Subcutaneous abdominal adipose tissue (tissue), 5 donors: ENCODE measurements around the gene NDUFB7.
A peak's percentile ranks its signal among the peaks of the same experiment; 100 is the strongest.
"Not testable (repeated sequence)": the region's sequence is repeated elsewhere in the genome, so short reads cannot be mapped to it uniquely, and the experiment has no call there.

Source experiments
- H3K27ac ChIP-seq: one replicate; pipeline ENCODE4 v1.7.0; 2013; ENCODE audit warnings: low read depth, mild to moderate bottlenecking, inconsistent platforms, low read length, moderate library complexity
- H3K27me3 ChIP-seq, 5 donors: one replicate each; pipeline ENCODE4 v1.7.0; 2013; ENCODE audit warnings: low read length in 5 of 5, inconsistent platforms in 1 of 5; ENCODE audit not compliant: control insufficient read depth in 5 of 5, insufficient read depth in 4 of 5
- H3K36me3 ChIP-seq, 5 donors: one replicate each; pipeline ENCODE4 v1.7.0; 2013; ENCODE audit warnings: low read length in 5 of 5; ENCODE audit not compliant: control insufficient read depth in 5 of 5, insufficient read depth in 5 of 5
- H3K4me1 ChIP-seq, 5 donors: one replicate each; pipeline ENCODE4 v1.7.0; 2013; ENCODE audit warnings: low read length in 5 of 5, mild to moderate bottlenecking in 3 of 5, moderate library complexity in 1 of 5; ENCODE audit not compliant: control insufficient read depth in 5 of 5, insufficient read depth in 5 of 5
- H3K4me3 ChIP-seq, 5 donors: one replicate each; pipeline ENCODE4 v1.7.0; 2013; ENCODE audit warnings: low read length in 5 of 5, low read depth in 1 of 5
- H3K9ac ChIP-seq, 5 donors: one replicate each; pipeline ENCODE4 v1.7.0; 2013; ENCODE audit warnings: low read length in 5 of 5, mild to moderate bottlenecking in 4 of 5, moderate library complexity in 3 of 5
- H3K9me3 ChIP-seq, 5 donors: one replicate each; pipeline ENCODE4 v1.7.0; 2013; ENCODE audit warnings: low read length in 5 of 5; ENCODE audit not compliant: control insufficient read depth in 5 of 5
- donor health status: healthy.
- donor health status: healthy.
- donor health status: healthy.
- donor health status: healthy.
- donor health status: healthy.

Gene NDUFB7

GRCh38 chr19:14571695-14572490 lies at the start of gene NDUFB7:
NDUFB7 (minus strand) TSS chr19:14572066; CDS start chr19:14572000, 66 bp downstream.
- Histone ChIP-seq H3K9ac (peak within 1 kb of the TSS; percentile 66 to 96 (median 93)), H3K9me3 (no peaks in the 10 kb centered on the region), H3K36me3 (peaks cover 0 to 17% (median 15%) of the 10 kb centered on the region in 5 donors), H3K27me3 (no peaks in the 10 kb centered on the region), H3K4me1 (peaks cover 4 to 32% (median 23%) of the 10 kb centered on the region in 5 donors), H3K4me3 (peak within 1 kb of the TSS; percentile 96 to 100 (median 97)), H3K27ac (peak within 1 kb of the TSS; percentile 84)

- no peaks in the 10 kb centered on the region for H3K36me3 ChIP-seq
- no peak overlapping the region for H3K9ac ChIP-seq
- no peak overlapping the region for H3K27ac ChIP-seq
- no peaks in the 10 kb centered on the region for H3K4me1 ChIP-seq
- peaks cover 0 to 5% (median 0%) of the 10 kb centered on the region in 5 donors for H3K27me3 ChIP-seq
- H3K9me3 ChIP-seq, result peaks cover 6 to 15% (median 14%) of the 10 kb centered on the region in 5 donors
- peak overlapping the region in 1 of 5 donors; percentile 22 for H3K4me3 ChIP-seq
Measured at GRCh38 chr19:14619404-14619803, 47.5 kb upstream of the NDUFB7 start.

GRCh38 chr19:14616407-14616806 lies 44.5 kb upstream of the NDUFB7 start:
- H3K4me1 ChIP-seq, result no peaks in the 10 kb centered on the region
- H3K36me3 ChIP-seq, result no peaks in the 10 kb centered on the region
- H3K9ac ChIP-seq, result no peak overlapping the region
- no peak overlapping the region for H3K4me3 ChIP-seq
- H3K9me3 ChIP-seq, result peaks cover 6 to 17% (median 14%) of the 10 kb centered on the region in 5 donors
- no peak overlapping the region for H3K27ac ChIP-seq
- peaks cover 0 to 3% (median 0%) of the 10 kb centered on the region in 5 donors for H3K27me3 ChIP-seq

- no peaks in the 10 kb centered on the region for H3K4me1 ChIP-seq
- H3K27me3 ChIP-seq, result peaks cover 0 to 3% (median 0%) of the 10 kb centered on the region in 5 donors
- H3K4me3 ChIP-seq, result no peak overlapping the region
- peaks cover 6 to 17% (median 14%) of the 10 kb centered on the region in 5 donors for H3K9me3 ChIP-seq
- no peaks in the 10 kb centered on the region for H3K36me3 ChIP-seq
- no peak overlapping the region for H3K27ac ChIP-seq
- no peak overlapping the region for H3K9ac ChIP-seq
Measured at GRCh38 chr19:14615623-14616022, 43.8 kb upstream of the NDUFB7 start.

GRCh38 chr19:14614099-14614412 lies 42.2 kb upstream of the NDUFB7 start:
- H3K4me3 ChIP-seq, result no peak overlapping the region
- H3K27me3 ChIP-seq, result peaks cover 0 to 3% (median 0%) of the 10 kb centered on the region in 5 donors
- no peaks in the 10 kb centered on the region for H3K36me3 ChIP-seq
- no peak overlapping the region for H3K27ac ChIP-seq
- H3K4me1 ChIP-seq, result no peaks in the 10 kb centered on the region
- no peak overlapping the region for H3K9ac ChIP-seq
- H3K9me3 ChIP-seq, result peaks cover 0 to 6% (median 3%) of the 10 kb centered on the region in 5 donors

GRCh38 chr19:14613399-14614098 lies 41.7 kb upstream of the NDUFB7 start:
- not testable (repeated sequence) for H3K27ac ChIP-seq

GRCh38 chr19:14612657-14613056 lies 40.8 kb upstream of the NDUFB7 start:
- Histone ChIP-seq H3K9me3 (peaks cover 0 to 2% (median 0%) of the 10 kb centered on the region in 5 donors), H3K9ac (no peak overlapping the region), H3K4me1 (no peaks in the 10 kb centered on the region), H3K36me3 (no peaks in the 10 kb centered on the region), H3K27me3 (peaks cover 0 to 3% (median 0%) of the 10 kb centered on the region in 5 donors), H3K4me3 (no peak overlapping the region), H3K27ac (no peak overlapping the region)

More at GRCh38 chr19:14613399-14614098, 41.7 kb upstream of the NDUFB7 start:
- not testable (repeated sequence) for H3K4me1 ChIP-seq, H3K4me3 ChIP-seq, H3K9me3 ChIP-seq, H3K36me3 ChIP-seq, H3K9ac ChIP-seq, H3K27me3 ChIP-seq

- not testable (repeated sequence) for H3K9ac ChIP-seq, H3K27me3 ChIP-seq, H3K4me1 ChIP-seq, H3K27ac ChIP-seq, H3K36me3 ChIP-seq, H3K4me3 ChIP-seq, H3K9me3 ChIP-seq
Measured at GRCh38 chr19:14612242-14612641, 40.4 kb upstream of the NDUFB7 start.

- no peaks in the 10 kb centered on the region for H3K4me1 ChIP-seq
- H3K9ac ChIP-seq, result no peak overlapping the region
- no peak overlapping the region for H3K4me3 ChIP-seq
- H3K27me3 ChIP-seq, result peaks cover 0 to 2% (median 0%) of the 10 kb centered on the region in 5 donors
- peaks cover 0 to 2% (median 0%) of the 10 kb centered on the region in 5 donors for H3K9me3 ChIP-seq
- H3K27ac ChIP-seq, result no peak overlapping the region
- H3K36me3 ChIP-seq, result no peaks in the 10 kb centered on the region
Measured at GRCh38 chr19:14611051-14611450, 39.2 kb upstream of the NDUFB7 start.

GRCh38 chr19:14606627-14607026 lies 34.8 kb upstream of the NDUFB7 start:
- no peaks in the 10 kb centered on the region for H3K27me3 ChIP-seq
- no peaks in the 10 kb centered on the region for H3K4me1 ChIP-seq
- H3K9me3 ChIP-seq, result peaks cover 0 to 6% (median 3%) of the 10 kb centered on the region in 5 donors
- H3K4me3 ChIP-seq, result no peak overlapping the region
- no peak overlapping the region for H3K27ac ChIP-seq
- H3K36me3 ChIP-seq, result no peaks in the 10 kb centered on the region
- H3K9ac ChIP-seq, result no peak overlapping the region
